Kidney (tissue), 14 donors: ENCODE measurements around the gene SWI5. TPM values are rescaled to one million over a fixed set of nuclear protein-coding genes. Genes with fewer than 3 reads are reported as not detected.

ENCODE experiments used
- DNase-seq, 5 donors: peaks; one replicate each; pipeline ENCODE4 v3.0.0-alpha.2; 2013 to 2020
- FAIRE-seq: peaks from 2 replicates; lab custom pipeline; 2012; peaks lifted over from hg19 to GRCh38; lab: Jason Lieb, UNC
- H3K27ac ChIP-seq, 2 donors: one replicate each; pipeline ENCODE4 v1.7.0; 2013; ENCODE audit warnings: low read depth in 2 of 2, low read length in 2 of 2, inconsistent platforms in 1 of 2
- H3K27me3 ChIP-seq: one replicate; pipeline ENCODE4 v1.7.1; 2013; ENCODE audit warnings: low read length, inconsistent platforms; ENCODE audit not compliant: control insufficient read depth, insufficient read depth
- H3K36me3 ChIP-seq, 3 donors: one replicate each; pipeline versions ENCODE4 v1.7.0 to v1.7.1; 2013; ENCODE audit warnings: low read length in 3 of 3, control low read depth in 1 of 3, inconsistent platforms in 1 of 3; ENCODE audit not compliant: insufficient read depth in 3 of 3, control insufficient read depth in 2 of 3
- H3K4me1 ChIP-seq, 3 donors: one replicate each; pipeline versions ENCODE4 v1.7.0 to v1.7.1; 2013; ENCODE audit warnings: low read length in 3 of 3, inconsistent platforms in 1 of 3, low read depth in 1 of 3; ENCODE audit not compliant: control insufficient read depth in 2 of 3, insufficient read depth in 2 of 3
- H3K4me3 ChIP-seq, 3 donors: one replicate each; pipeline versions ENCODE4 v1.7.0 to v1.8.1; 2013; ENCODE audit warnings: low read length in 3 of 3, control low read depth in 1 of 3, inconsistent platforms in 1 of 3
- H3K9ac ChIP-seq, 3 donors: one replicate each; pipeline versions ENCODE4 v1.7.0 to v1.7.1; 2013; ENCODE audit warnings: low read length in 3 of 3, control low read depth in 1 of 3, inconsistent platforms in 1 of 3
- H3K9me3 ChIP-seq, 3 donors: one replicate each; pipeline versions ENCODE4 v1.7.0 to v1.7.1; 2013; ENCODE audit warnings: low read length in 3 of 3, control low read depth in 1 of 3, inconsistent platforms in 1 of 3; ENCODE audit not compliant: control insufficient read depth in 2 of 3, insufficient read depth in 1 of 3
- intact Hi-C: fragments of 100-400 bp; cut with DNase I; formaldehyde crosslinking; loops from one replicate; pipeline ENCODE4 v1.11.1; 2022
- polyA plus RNA-seq: library from polyadenylated mRNA; stranded (reverse); fragments of 350-450 nt; fragmentation: Illumina TruSeq; extraction: RNeasy Lipid Tissue Mini Kit (QIAGEN cat#74804); gene quantifications from one replicate; pipeline ENCODE4 v1.2.3, GENCODE V29; 2014; ENCODE audit warnings: low read depth, low replicate concordance; ENCODE audit not compliant: insufficient read depth
- total RNA-seq: library from RNA; stranded (reverse); fragmentation: NEBNext Ultra II Directional; extraction: Animal tissue kit (Norgen Biotek cat#: 25700); gene quantifications from one replicate; pipeline ENCODE4 v1.2.1, GENCODE V29; 2021
- TF ChIP-seq, protein P1 (sequence below): IDR thresholded peaks from 3 replicates; pipeline ENCODE4 v1.5.1; 2012; ENCODE audit warnings: mild to moderate bottlenecking, moderate library complexity, borderline replicate concordance; ENCODE audit not compliant: insufficient read depth; ENCODE audit errors: extremely low read depth
- donor health status: control.
- donor health status: control.
- donor health status: control.
- donor health status: control.
- donor health status: control.
- donor health status: DM: yes; HTN: yes; CAD: no.
- donor health status: Normal renal cell carcinoma (clear cell type).

SWI5 gene
- total and polyA plus RNA-seq, 2 donors from 2014 or later, result 20.3 to 67.8 TPM

DNA sequence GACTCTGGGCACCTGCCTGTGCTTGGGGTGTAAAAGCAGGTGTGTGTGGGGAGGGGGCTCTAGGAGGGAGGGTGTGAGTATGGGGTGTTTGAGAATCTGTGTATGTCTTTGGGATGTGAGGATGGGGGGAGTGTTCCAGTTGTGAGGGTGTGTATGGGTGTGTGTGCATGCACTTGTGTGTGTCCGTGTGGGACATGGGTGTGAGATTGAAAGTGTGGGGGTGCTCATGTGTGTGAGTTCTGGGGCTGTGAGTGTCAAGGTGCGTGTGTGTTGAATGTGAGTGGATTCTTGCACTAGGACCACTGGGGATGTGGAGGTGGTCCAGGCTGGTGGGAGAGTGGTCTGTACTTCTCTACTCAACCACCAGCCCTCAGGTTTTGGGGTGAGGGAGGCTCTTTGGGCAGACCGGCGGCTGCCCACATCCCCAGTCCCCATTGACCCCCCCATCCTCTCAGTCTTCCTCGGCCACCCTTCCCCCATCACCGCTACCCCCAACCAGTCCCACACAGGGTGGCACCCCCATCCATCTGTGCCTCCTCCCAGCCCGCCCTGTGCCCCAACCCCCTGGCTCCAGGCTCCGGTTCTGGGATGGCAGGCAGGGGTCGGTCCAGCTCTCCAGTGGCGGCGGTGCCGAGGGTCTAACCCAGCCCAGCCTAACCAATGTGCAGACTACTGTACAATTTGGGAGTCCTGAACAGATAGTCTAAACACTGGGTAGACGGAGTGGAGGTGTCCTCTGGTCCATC, 31.8 kb upstream of the SWI5 start:
- H3K27me3 ChIP-seq, result no peaks in the 10 kb centered on the region
- no peak overlapping the region for H3K27ac ChIP-seq
- no peaks in the 10 kb centered on the region for H3K36me3 ChIP-seq
- H3K9me3 ChIP-seq, result no peaks in the 10 kb centered on the region
- H3K4me1 ChIP-seq, result peaks cover 0 to 6% (median 4%) of the 10 kb centered on the region in 3 donors
- FAIRE-seq, result no peak
- H3K9ac ChIP-seq, result peak overlapping the region in 1 of 3 donors; percentile 49
- H3K4me3 ChIP-seq, result peak overlapping the region in 1 of 3 donors; percentile 73
- TF ChIP-seq, protein P1, sequence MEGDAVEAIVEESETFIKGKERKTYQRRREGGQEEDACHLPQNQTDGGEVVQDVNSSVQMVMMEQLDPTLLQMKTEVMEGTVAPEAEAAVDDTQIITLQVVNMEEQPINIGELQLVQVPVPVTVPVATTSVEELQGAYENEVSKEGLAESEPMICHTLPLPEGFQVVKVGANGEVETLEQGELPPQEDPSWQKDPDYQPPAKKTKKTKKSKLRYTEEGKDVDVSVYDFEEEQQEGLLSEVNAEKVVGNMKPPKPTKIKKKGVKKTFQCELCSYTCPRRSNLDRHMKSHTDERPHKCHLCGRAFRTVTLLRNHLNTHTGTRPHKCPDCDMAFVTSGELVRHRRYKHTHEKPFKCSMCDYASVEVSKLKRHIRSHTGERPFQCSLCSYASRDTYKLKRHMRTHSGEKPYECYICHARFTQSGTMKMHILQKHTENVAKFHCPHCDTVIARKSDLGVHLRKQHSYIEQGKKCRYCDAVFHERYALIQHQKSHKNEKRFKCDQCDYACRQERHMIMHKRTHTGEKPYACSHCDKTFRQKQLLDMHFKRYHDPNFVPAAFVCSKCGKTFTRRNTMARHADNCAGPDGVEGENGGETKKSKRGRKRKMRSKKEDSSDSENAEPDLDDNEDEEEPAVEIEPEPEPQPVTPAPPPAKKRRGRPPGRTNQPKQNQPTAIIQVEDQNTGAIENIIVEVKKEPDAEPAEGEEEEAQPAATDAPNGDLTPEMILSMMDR, result no peak
- intact Hi-C loops, result no loop called here
- DNase-seq, result peak in 3 of 5 donors; percentile 33 to 78 (median 74)

DNA sequence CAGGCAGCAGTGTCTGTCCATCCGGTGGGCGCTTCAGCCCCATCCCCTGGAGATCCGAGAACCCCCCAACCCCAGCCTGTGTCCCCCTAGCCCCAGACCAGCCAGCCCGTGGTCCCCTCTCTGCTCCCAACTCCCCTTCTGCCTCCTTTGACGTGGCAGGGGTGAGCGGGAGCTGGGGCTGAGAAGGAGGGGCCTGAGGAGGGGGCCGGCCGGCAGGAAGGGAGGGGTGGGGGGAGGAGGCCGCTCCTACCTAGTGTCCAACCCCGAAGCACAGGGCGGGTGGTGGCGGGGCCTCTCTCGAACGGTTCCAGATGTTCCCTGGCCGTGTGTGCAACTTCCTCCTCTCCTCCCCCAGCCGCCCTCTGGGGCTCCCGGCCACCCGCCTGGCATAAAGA, 31.2 kb upstream of the SWI5 start:
- TF ChIP-seq, protein P1, result no peak
- no peaks in the 10 kb centered on the region for H3K36me3 ChIP-seq
- no peaks in the 10 kb centered on the region for H3K27me3 ChIP-seq
- peaks cover 0 to 6% (median 4%) of the 10 kb centered on the region in 3 donors for H3K4me1 ChIP-seq
- peak overlapping the region in 1 of 3 donors; percentile 73 for H3K4me3 ChIP-seq
- intact Hi-C loops, result no loop called here
- H3K9me3 ChIP-seq, result no peaks in the 10 kb centered on the region
- peak overlapping the region in 1 of 3 donors; percentile 39 for H3K9ac ChIP-seq
- DNase-seq, result peak; percentile 86 to 97 (median 93)
- FAIRE-seq, result no peak
- H3K27ac ChIP-seq, result no peak overlapping the region

DNA sequence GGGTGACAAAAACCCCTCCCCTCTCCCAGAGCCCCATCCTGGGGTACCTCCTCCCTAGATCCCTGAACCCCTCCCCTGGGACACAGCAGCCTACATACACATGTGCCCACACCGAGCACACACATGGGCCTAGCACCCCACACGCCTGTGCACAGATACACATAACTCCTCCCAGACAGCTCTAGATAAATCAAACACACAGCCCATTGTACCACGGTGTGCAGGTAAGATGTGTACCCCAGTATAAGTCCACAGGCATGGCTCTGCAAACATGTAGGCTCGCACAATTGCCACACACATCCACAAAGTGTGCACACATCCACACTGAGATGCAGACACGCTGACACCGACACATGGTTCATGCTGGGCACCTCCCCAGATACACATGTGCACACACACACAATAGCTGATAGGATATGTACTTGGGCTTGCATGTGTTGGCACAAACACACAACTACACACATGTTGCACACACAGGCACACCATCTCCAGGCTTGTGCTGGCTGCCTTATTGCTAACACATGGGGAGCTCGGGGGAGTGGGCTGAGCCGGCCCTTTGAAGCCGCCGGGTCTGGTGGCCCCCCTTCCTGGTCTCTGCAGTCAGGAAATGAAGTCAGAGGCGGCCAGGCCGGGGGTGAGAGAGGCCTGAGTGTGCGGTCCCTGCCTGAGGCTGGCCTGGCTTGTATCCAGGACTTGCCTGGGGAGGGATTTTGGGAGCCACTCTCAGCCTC, 30.5 kb upstream of the SWI5 start:
- peak; percentile 79 to 95 (median 87) for DNase-seq
- Histone ChIP-seq H3K9me3 (no peaks in the 10 kb centered on the region), H3K27me3 (no peaks in the 10 kb centered on the region), H3K4me3 (no peak overlapping the region), H3K9ac (no peak overlapping the region), H3K27ac (no peak overlapping the region), H3K36me3 (no peaks in the 10 kb centered on the region), H3K4me1 (peaks cover 0 to 6% (median 4%) of the 10 kb centered on the region in 3 donors)
- TF ChIP-seq, protein P1, result no peak
- no peak for FAIRE-seq
- intact Hi-C loops, result no loop called here
